Brain pericyte (primary cell): ENCODE measurements around the gene NEMP2.
"Not testable (repeated sequence)": the region's sequence is repeated elsewhere in the genome, so short reads cannot be mapped to it uniquely, and the experiment has no call there.

ENCODE experiments used
- DNase-seq: peaks from one replicate; pipeline ENCODE4 v3.0.0-alpha.2; 2012; ENCODE audit warnings: low read depth, low spot score

NEMP2 gene

GRCh38 chr2:190526105-190526750, 8.3 kb downstream of the NEMP2 start:
- DNase-seq: no peak

- DNase-seq: no peak
These were observed 9.6 kb downstream of the NEMP2 start for GRCh38 chr2:190524928-190525327.

GRCh38 chr2:190519975-190520767, 14.4 kb downstream of the NEMP2 start:
- no peak for DNase-seq

- no peak for DNase-seq
These were observed 17.1 kb downstream of the NEMP2 start for GRCh38 chr2:190517468-190517867.

- no peak for DNase-seq
These were observed 18.8 kb downstream of the NEMP2 start for GRCh38 chr2:190515687-190516086.

- DNase-seq: no peak
These were observed 19.8 kb downstream of the NEMP2 start for GRCh38 chr2:190514676-190515075.

GRCh38 chr2:190513877-190514276, 20.6 kb downstream of the NEMP2 start:
- no peak for DNase-seq

- DNase-seq: no peak
These were observed 21.9 kb downstream of the NEMP2 start for GRCh38 chr2:190512539-190513095.

- DNase-seq: no peak
These were observed 23.4 kb downstream of the NEMP2 start for GRCh38 chr2:190511104-190511503.

- DNase-seq: not testable (repeated sequence)
These were observed 24.6 kb downstream of the NEMP2 start for GRCh38 chr2:190509895-190510294.

- DNase-seq: no peak
These were observed 27.4 kb downstream of the NEMP2 start for GRCh38 chr2:190507135-190507534.

- no peak for DNase-seq
These were observed 27.9 kb downstream of the NEMP2 start for GRCh38 chr2:190506666-190507065.

GRCh38 chr2:190505696-190506095, 28.8 kb downstream of the NEMP2 start:
- DNase-seq: no peak

GRCh38 chr2:190504912-190505311, 29.6 kb downstream of the NEMP2 start:
- no peak for DNase-seq

GRCh38 chr2:190503088-190503487, 31.4 kb downstream of the NEMP2 start:
- DNase-seq: no peak

GRCh38 chr2:190501702-190502407, 32.7 kb downstream of the NEMP2 start:
- no peak for DNase-seq

GRCh38 chr2:190501231-190501630, 33.3 kb downstream of the NEMP2 start:
- DNase-seq: no peak

GRCh38 chr2:190500054-190500502, 34.4 kb downstream of the NEMP2 start:
- no peak for DNase-seq

GRCh38 chr2:190499273-190499672, 35.2 kb downstream of the NEMP2 start:
- no peak for DNase-seq

- no peak for DNase-seq
These were observed 37.1 kb downstream of the NEMP2 start for GRCh38 chr2:190497428-190497827.

GRCh38 chr2:190494600-190495227, 39.8 kb downstream of the NEMP2 start:
- DNase-seq: not testable (repeated sequence)

GRCh38 chr2:190493095-190493494, 41.4 kb downstream of the NEMP2 start:
- no peak for DNase-seq
